Activated naive CD8-positive, alpha-beta T cell treated with anti-CD3 and anti-CD28 coated beads, Interleukin-2, amount 10 ng/mL, durations not matched to agents 7 days and 5 days (primary cell): Measurements from ENCODE around the gene WWOX. TPM values are rescaled to one million over a fixed set of nuclear protein-coding genes. Genes with fewer than 3 reads are reported as not detected.

ENCODE experiments used
- ATAC-seq: fragments of 150-1000 bp; cut with Tn5 transposase; one replicate; pipeline ENCODE4 v1.10.0; 2021; ENCODE audit warnings: low read depth, moderate library complexity
- POLR2A ChIA-PET: fragments of 350-600 bp; sonication (Branson Sonifier 250); formaldehyde crosslinking; loops from one replicate; lab custom pipeline; 2021; ENCODE audit warnings: antibody characterized with exemption; lab: Charles Lee
- DNase-seq: peaks from one replicate; pipeline ENCODE4 v3.0.0; 2021
- H3K27ac Mint-ChIP-seq: one replicate; pipeline ENCODE4 v1.8.0; 2022; ENCODE audit warnings: mild to moderate bottlenecking, mixed read lengths
- H3K27me3 Mint-ChIP-seq: one replicate; pipeline ENCODE4 v1.8.0; 2022; ENCODE audit warnings: mild to moderate bottlenecking, moderate library complexity, mixed read lengths
- H3K36me3 Mint-ChIP-seq: one replicate; pipeline ENCODE4 v1.8.0; 2021; ENCODE audit warnings: mild to moderate bottlenecking, mixed read lengths
- H3K4me1 Mint-ChIP-seq: one replicate; pipeline ENCODE4 v1.8.0; 2021; ENCODE audit warnings: mixed read lengths
- H3K4me3 Mint-ChIP-seq: one replicate; pipeline ENCODE4 v1.8.0; 2022; ENCODE audit warnings: mild to moderate bottlenecking, moderate library complexity, mixed read lengths
- H3K9me3 Mint-ChIP-seq: one replicate; pipeline ENCODE4 v1.8.0; 2021; ENCODE audit warnings: mixed read lengths
- total RNA-seq, 2 experiments: library from RNA; stranded (reverse); gene quantifications; one replicate each; pipeline ENCODE4 v1.2.3, GENCODE V29; 2021

The WWOX gene
- total RNA-seq, 2 experiments from 2014 or later = 26.8 to 27.7 TPM

GRCh38 chr16:79155904-79156303, 1056.5 kb downstream of the WWOX start:
- no peak overlapping the region for H3K4me3 Mint-ChIP-seq
- H3K27me3 Mint-ChIP-seq = peaks cover 3% of the 10 kb centered on the region
- POLR2A ChIA-PET = no interaction called here
- no peak for ATAC-seq
- peaks cover 18% of the 10 kb centered on the region for H3K4me1 Mint-ChIP-seq
- no peak overlapping the region for H3K27ac Mint-ChIP-seq
- no peaks in the 10 kb centered on the region for H3K36me3 Mint-ChIP-seq
- DNase-seq = no peak
- no peaks in the 10 kb centered on the region for H3K9me3 Mint-ChIP-seq

- ATAC-seq (no peak), DNase-seq (no peak)
- Mint-ChIP-seq H3K27me3 (peaks cover 3% of the 10 kb centered on the region), H3K27ac (no peak overlapping the region), H3K9me3 (no peaks in the 10 kb centered on the region), H3K4me3 (no peak overlapping the region), H3K36me3 (no peaks in the 10 kb centered on the region), H3K4me1 (peaks cover 18% of the 10 kb centered on the region)
- POLR2A ChIA-PET = no interaction called here
Measured at GRCh38 chr16:79156761-79157160, 1057.3 kb downstream of the WWOX start.

- Mint-ChIP-seq H3K36me3 (no peaks in the 10 kb centered on the region), H3K27me3 (peaks cover 3% of the 10 kb centered on the region), H3K9me3 (no peaks in the 10 kb centered on the region), H3K4me1 (peaks cover 19% of the 10 kb centered on the region), H3K27ac (no peak overlapping the region), H3K4me3 (no peak overlapping the region)
- DNase-seq = no peak
- ATAC-seq = no peak
- POLR2A ChIA-PET = no interaction called here
Measured at GRCh38 chr16:79158337-79158736, 1058.9 kb downstream of the WWOX start.

- no peaks in the 10 kb centered on the region for H3K36me3 Mint-ChIP-seq
- DNase-seq (no peak), ATAC-seq (no peak)
- H3K4me1 Mint-ChIP-seq = peaks cover 23% of the 10 kb centered on the region
- H3K27me3 Mint-ChIP-seq = no peaks in the 10 kb centered on the region
- POLR2A ChIA-PET = no interaction called here
- H3K9me3 Mint-ChIP-seq = no peaks in the 10 kb centered on the region
- no peak overlapping the region for H3K27ac Mint-ChIP-seq
- H3K4me3 Mint-ChIP-seq = no peak overlapping the region
Measured at GRCh38 chr16:79159261-79160049, 1060.0 kb downstream of the WWOX start.

GRCh38 chr16:79162977-79163376, 1063.5 kb downstream of the WWOX start:
- Mint-ChIP-seq H3K36me3 (peaks cover under 1% of the 10 kb centered on the region), H3K27ac (no peak overlapping the region), H3K4me1 (peaks cover 10% of the 10 kb centered on the region), H3K9me3 (peaks cover 3% of the 10 kb centered on the region), H3K4me3 (peak overlapping the region; percentile 44), H3K27me3 (no peaks in the 10 kb centered on the region)
- POLR2A ChIA-PET = no interaction called here
- DNase-seq (no peak), ATAC-seq (no peak)

GRCh38 chr16:79163691-79164387, 1064.4 kb downstream of the WWOX start:
- peak overlapping the region; percentile 77 for H3K4me3 Mint-ChIP-seq
- H3K9me3 Mint-ChIP-seq = peaks cover 7% of the 10 kb centered on the region
- H3K4me1 Mint-ChIP-seq = peaks cover 11% of the 10 kb centered on the region
- H3K27ac Mint-ChIP-seq = peak overlapping the region; percentile 57
- H3K27me3 Mint-ChIP-seq = no peaks in the 10 kb centered on the region
- DNase-seq (no peak), ATAC-seq (peak; percentile 22)
- H3K36me3 Mint-ChIP-seq = peaks cover 4% of the 10 kb centered on the region
- POLR2A ChIA-PET = interaction anchor here (0.7 to 1.4 kb wide), 2 partner anchors 12 to 52 kb away, joined by 4 read pairs; no protein-coding TSS in a partner anchor

GRCh38 chr16:79164388-79164995, 1065.0 kb downstream of the WWOX start:
- peaks cover 16% of the 10 kb centered on the region for H3K4me1 Mint-ChIP-seq
- POLR2A ChIA-PET = interaction anchor here (1.4 kb wide), 1 partner anchor 11 kb away, joined by 4 read pairs; no protein-coding TSS in a partner anchor
- no peak overlapping the region for H3K27ac Mint-ChIP-seq
- no peak for ATAC-seq
- H3K36me3 Mint-ChIP-seq = peaks cover 4% of the 10 kb centered on the region
- H3K9me3 Mint-ChIP-seq = peaks cover 7% of the 10 kb centered on the region
- H3K27me3 Mint-ChIP-seq = no peaks in the 10 kb centered on the region
- peak overlapping the region; percentile 50 for H3K4me3 Mint-ChIP-seq
- no peak for DNase-seq

- POLR2A ChIA-PET = no interaction called here
- Mint-ChIP-seq H3K4me3 (no peak overlapping the region), H3K27me3 (no peaks in the 10 kb centered on the region), H3K9me3 (peaks cover 7% of the 10 kb centered on the region), H3K4me1 (peaks cover 18% of the 10 kb centered on the region), H3K36me3 (peaks cover 4% of the 10 kb centered on the region), H3K27ac (no peak overlapping the region)
- ATAC-seq (no peak), DNase-seq (no peak)
Measured at GRCh38 chr16:79165079-79165478, 1065.6 kb downstream of the WWOX start.

GRCh38 chr16:79165506-79165905, 1066.1 kb downstream of the WWOX start:
- POLR2A ChIA-PET = no interaction called here
- no peak for ATAC-seq

GRCh38 chr16:79167893-79168292, 1068.4 kb downstream of the WWOX start:
- ATAC-seq (no peak), DNase-seq (no peak)
- Mint-ChIP-seq H3K36me3 (peaks cover 4% of the 10 kb centered on the region), H3K27me3 (no peaks in the 10 kb centered on the region), H3K9me3 (peaks cover 7% of the 10 kb centered on the region), H3K4me3 (no peak overlapping the region), H3K4me1 (peaks cover 18% of the 10 kb centered on the region), H3K27ac (no peak overlapping the region)
- POLR2A ChIA-PET = no interaction called here

More at GRCh38 chr16:79165506-79165905, 1066.1 kb downstream of the WWOX start:
- H3K4me3 Mint-ChIP-seq = no peak overlapping the region
- no peak for DNase-seq
- peaks cover 18% of the 10 kb centered on the region for H3K4me1 Mint-ChIP-seq
- peaks cover 7% of the 10 kb centered on the region for H3K9me3 Mint-ChIP-seq
- H3K36me3 Mint-ChIP-seq = peaks cover 4% of the 10 kb centered on the region
- H3K27ac Mint-ChIP-seq = no peak overlapping the region
- H3K27me3 Mint-ChIP-seq = no peaks in the 10 kb centered on the region

GRCh38 chr16:79168321-79168720, 1068.9 kb downstream of the WWOX start:
- no peak overlapping the region for H3K27ac Mint-ChIP-seq
- DNase-seq (no peak), ATAC-seq (no peak)
- H3K4me1 Mint-ChIP-seq = peaks cover 17% of the 10 kb centered on the region
- no peak overlapping the region for H3K4me3 Mint-ChIP-seq
- peaks cover 4% of the 10 kb centered on the region for H3K36me3 Mint-ChIP-seq
- peaks cover 7% of the 10 kb centered on the region for H3K9me3 Mint-ChIP-seq
- H3K27me3 Mint-ChIP-seq = no peaks in the 10 kb centered on the region
- POLR2A ChIA-PET = no interaction called here

GRCh38 chr16:79169239-79169638, 1069.8 kb downstream of the WWOX start:
- H3K27me3 Mint-ChIP-seq = no peaks in the 10 kb centered on the region
- peak overlapping the region; percentile 37 for H3K4me3 Mint-ChIP-seq
- peak overlapping the region; percentile 61 for H3K27ac Mint-ChIP-seq
- H3K36me3 Mint-ChIP-seq = peaks cover 4% of the 10 kb centered on the region
- POLR2A ChIA-PET = no interaction called here
- DNase-seq (peak; percentile 37), ATAC-seq (peak; percentile 78)
- peaks cover 7% of the 10 kb centered on the region for H3K9me3 Mint-ChIP-seq
- H3K4me1 Mint-ChIP-seq = peaks cover 15% of the 10 kb centered on the region

GRCh38 chr16:79170555-79171246, 1071.2 kb downstream of the WWOX start:
- Mint-ChIP-seq H3K27me3 (no peaks in the 10 kb centered on the region), H3K27ac (no peak overlapping the region), H3K4me1 (peaks cover 14% of the 10 kb centered on the region), H3K4me3 (no peak overlapping the region), H3K9me3 (peaks cover 7% of the 10 kb centered on the region), H3K36me3 (peaks cover 4% of the 10 kb centered on the region)
- POLR2A ChIA-PET = no interaction called here
- ATAC-seq (no peak), DNase-seq (no peak)
